Bone marrow (tissue), 2 donors: ENCODE measurements around the gene PROCA1.
"Not testable (repeated sequence)": the region's sequence is repeated elsewhere in the genome, so short reads cannot be mapped to it uniquely, and the experiment has no call there.

Experiments
- DNase-seq, 2 donors: peaks; one replicate each; lab custom pipeline; 2025; lab: John Stamatoyannopoulos, UW

Gene PROCA1

GRCh38 chr17:28725660-28726225 lies 14.1 kb upstream of the PROCA1 start:
- DNase-seq, result no peak

GRCh38 chr17:28725166-28725659 lies 13.5 kb upstream of the PROCA1 start:
- DNase-seq, result no peak

- DNase-seq, result no peak
Measured at GRCh38 chr17:28724500-28725165, 12.9 kb upstream of the PROCA1 start.

DNA sequence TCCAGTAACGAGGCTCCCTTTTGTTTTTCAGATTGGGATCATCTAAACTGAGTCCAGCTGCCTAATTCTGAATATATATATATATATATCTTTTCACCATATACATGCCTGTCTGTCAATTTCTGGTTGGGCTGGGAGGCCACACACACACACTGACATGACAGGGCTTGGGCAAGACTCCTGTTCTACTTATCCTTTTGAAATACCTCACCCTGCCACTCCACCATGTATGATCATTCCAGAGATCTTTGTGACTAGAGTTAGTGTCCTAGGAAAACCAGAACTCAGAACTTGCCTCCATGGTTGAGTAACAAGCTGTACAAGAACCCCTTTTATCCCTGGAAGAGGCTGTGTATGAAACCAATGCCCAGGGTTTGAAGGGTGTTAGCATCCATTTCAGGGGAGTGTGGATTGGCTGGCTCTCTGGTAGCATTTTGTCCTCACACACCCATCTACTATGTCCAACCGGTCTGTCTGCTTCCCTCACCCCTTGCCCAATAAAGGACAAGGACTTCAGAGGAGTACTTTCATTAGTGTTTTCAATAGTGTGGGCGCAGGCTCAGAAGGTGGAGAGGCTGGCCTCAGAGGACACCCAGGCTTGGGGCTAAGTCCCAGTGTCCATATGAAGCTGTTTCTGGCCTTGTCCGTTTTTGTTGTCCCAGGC lies 12.3 kb upstream of the PROCA1 start:
- DNase-seq, result not testable (repeated sequence)

GRCh38 chr17:28723159-28723835 lies 11.6 kb upstream of the PROCA1 start:
- no peak for DNase-seq

- no peak for DNase-seq
Measured at GRCh38 chr17:28722417-28723158, 10.9 kb upstream of the PROCA1 start.

DNA sequence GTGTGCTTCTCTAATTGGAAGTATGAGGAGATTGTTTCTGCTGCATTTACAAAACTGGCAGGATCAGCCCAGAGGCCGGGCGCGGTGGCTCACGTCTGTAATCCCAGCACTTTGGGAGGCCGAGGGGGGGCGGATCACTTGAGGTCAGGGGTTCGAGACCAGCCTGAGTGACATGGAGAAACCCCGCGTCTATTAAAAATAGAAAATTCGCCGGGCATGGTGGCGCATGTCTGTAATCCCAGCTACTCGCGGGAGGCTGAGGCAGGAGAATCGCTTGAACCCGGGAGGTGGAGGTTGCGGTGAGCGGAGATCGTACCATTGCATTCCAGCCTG lies 9.3 kb upstream of the PROCA1 start:
- not testable (repeated sequence) for DNase-seq

DNA sequence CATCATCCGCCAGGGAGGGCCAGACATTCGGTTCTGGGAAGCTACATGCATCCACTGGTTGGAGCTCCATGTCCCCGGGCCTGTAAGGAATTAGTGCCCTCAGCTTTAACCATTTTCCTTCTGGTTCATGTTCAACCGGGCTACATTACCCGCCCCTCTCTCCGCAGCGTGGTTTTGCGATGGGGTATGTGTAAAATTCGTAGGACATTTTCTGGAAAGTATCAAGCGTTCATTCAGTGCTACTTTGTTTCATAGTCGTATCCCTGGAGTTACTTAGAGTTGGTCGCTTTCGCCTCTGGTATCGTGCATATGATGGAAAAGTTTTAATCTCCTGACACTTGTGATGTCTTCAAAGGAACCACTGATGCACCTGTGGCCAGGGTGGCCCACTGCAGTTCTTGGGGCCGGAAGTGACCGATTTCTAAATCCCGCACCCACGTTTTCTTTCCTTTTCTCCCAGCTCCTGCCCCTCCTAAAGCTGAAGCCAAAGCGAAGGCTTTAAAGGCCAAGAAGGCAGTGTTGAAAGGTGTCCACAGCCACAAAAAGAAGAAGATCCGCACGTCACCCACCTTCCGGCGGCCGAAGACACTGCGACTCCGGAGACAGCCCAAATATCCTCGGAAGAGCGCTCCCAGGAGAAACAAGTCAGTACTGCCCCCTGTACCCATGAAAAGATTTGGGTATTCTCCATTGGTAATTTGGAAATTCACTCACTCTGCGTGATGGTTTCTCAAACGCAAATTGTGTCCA lies 8.7 kb upstream of the PROCA1 start:
- DNase-seq, result no peak

- DNase-seq, result no peak
Measured at GRCh38 chr17:28719021-28719433, 7.3 kb upstream of the PROCA1 start.

DNA sequence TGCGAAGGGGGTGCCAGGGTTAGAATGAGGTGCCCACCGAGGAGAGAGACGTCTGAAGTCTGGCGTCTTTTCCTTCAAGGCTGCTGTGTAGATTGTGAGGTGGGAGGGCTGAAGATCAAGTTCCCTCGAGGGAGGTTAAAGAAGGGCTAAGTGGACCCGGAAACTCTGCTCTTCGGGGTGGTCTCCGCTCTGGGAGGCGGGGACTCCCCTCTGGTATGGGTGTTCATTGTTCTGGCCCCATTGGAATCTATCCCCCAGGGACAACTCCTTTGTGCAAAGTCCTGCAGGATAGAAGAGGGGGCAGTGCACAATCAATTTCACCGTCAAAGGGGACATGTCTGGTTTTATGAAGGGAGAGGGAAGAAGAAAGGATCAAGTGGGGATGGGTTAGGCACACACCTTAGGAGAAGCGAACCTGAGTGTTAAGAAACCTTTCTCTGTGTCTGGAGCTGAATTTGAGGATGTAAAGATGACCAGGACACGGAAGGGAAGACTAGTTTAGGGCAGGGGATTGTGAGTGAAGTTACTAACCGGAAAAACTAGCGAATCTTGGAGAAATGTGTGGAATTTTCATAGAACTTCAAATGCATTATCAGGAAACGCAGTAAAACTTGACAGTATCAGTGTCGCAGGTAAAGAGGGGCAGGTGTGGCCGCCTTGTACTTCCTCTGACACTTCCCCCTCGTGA lies 6.8 kb upstream of the PROCA1 start:
- no peak for DNase-seq

DNA sequence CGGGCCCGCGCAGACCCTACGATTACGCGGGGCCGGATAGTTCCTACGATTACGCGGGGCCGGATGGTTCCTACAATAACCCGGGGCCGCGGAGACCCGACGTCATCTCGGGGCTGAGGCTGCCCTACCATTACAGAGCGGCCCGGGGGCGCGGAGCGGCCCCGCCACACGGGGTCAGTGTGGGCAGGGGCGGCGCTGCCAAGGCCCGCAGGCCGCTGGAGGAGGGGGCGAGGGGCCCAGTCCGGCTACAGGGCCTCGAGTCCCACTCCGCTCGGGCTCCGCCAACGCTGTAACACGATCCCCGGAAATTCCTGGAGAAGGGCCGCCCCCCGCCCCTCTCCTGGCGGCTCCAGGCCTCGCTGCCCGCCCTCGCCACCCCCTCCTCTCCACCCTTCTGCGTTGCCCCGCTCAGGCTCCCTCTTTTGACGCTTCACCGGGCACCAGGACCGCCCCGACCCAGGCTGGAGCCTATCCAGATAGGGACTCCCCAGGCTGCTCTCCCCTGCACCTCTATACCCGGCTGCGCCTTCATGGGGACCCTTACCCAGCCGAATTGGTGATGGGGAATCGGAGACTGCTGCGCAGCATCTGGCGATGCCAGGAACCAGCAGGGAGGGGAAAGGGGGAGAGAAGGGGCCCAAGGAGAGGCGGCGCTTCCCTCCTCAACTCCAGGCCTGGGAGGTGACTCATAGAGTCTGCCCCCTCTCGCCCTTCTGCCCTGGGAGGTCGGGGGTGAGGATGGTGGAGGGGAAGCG lies 6.1 kb upstream of the PROCA1 start, which contains the start of gene RAB34:
Gene RAB34, minus strand, starts transcription at position 291 of the 755 bp plus-strand sequence. CDS start 602 bp downstream, outside the sequence.
- DNase-seq, result peak; percentile 47 to 77

- DNase-seq, result no peak
Measured at GRCh38 chr17:28716740-28717577, 5.3 kb upstream of the PROCA1 start.

DNA sequence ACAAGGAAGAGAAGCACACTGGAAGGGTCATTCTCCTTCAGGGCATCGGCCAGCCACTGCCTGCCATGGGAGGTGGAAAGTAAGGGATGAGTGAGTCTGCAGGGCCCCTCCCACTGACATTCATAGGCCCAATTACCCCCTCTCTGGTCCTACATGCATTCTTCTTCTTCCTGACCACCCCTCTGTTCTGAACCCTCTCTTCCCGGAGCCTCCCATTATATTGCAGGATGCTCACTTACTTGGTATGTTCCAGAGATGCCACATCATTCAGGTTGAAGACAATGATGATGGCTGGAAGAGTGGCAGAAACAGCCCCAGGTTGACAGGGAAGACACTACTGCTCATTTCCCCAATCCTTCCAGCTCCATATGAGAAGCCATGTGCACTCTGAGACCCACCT lies 3.5 kb upstream of the PROCA1 start:
- no peak for DNase-seq

DNA sequence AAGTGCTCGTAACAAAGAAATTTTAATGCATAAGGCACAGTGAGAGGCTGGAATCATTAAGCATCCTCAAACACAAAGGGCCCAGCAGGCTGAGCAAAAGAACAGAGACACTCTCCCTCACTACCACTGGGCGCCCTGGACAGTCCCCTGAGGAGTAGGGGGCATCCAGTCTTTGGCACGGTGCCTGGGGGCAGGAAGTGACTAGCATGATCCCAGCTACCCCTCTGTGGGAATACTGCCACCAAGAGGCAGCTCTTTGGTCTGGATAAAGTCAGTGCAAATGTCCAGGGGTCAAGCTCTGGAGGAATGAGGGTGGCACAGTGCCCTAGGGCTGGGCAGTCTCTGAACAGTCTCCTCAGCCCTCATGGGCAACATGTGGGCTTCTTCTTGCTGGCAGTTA lies 2.6 kb upstream of the PROCA1 start:
- no peak for DNase-seq

- no peak for DNase-seq
Measured at GRCh38 chr17:28712705-28713415, 1.2 kb upstream of the PROCA1 start.

- peak; percentile 46 to 67 for DNase-seq
Measured at GRCh38 chr17:28712032-28712704, 480 bp upstream of the PROCA1 start.

- DNase-seq, result peak; percentile 67 to 75
Measured at GRCh38 chr17:28710861-28711722, 596 bp downstream of the PROCA1 start.
